D721Med (cell line): Measurements from ENCODE around the gene NCKAP5.

Experiments
- DNase-seq: peaks from one replicate; pipeline ENCODE4 v3.0.0; 2011; ENCODE audit warnings: low spot score; ENCODE audit not compliant: insufficient read length
- FAIRE-seq: peaks from 2 replicates; lab custom pipeline; 2011; peaks lifted over from hg19 to GRCh38; lab: Jason Lieb, UNC
- TF ChIP-seq, protein P1 (sequence below): IDR thresholded peaks from 2 replicates; pipeline ENCODE4 v1.5.1; 2012; ENCODE audit warnings: mild to moderate bottlenecking, control low read depth; ENCODE audit not compliant: insufficient read depth; ENCODE audit errors: missing control alignments

NCKAP5 gene

DNA sequence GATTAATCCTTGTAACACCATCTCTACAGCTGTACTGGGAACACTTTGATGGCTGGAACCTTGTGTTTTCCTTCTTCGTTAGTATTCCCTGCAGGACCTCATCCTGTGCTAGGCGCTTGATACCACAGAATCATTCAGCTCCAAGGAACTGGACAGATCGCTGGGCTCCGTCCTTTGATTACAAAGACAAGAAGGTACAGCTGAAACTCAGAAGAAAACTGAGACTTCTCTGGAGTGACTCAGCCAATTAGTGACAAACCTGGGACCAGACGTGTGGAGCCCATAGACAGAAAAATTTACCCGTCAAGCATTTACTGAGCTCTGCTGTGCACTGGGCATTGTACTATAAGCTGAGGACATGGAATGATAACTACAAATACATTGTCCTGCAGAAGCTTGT is 67.3 kb downstream of the NCKAP5 start:
- TF ChIP-seq, protein P1, sequence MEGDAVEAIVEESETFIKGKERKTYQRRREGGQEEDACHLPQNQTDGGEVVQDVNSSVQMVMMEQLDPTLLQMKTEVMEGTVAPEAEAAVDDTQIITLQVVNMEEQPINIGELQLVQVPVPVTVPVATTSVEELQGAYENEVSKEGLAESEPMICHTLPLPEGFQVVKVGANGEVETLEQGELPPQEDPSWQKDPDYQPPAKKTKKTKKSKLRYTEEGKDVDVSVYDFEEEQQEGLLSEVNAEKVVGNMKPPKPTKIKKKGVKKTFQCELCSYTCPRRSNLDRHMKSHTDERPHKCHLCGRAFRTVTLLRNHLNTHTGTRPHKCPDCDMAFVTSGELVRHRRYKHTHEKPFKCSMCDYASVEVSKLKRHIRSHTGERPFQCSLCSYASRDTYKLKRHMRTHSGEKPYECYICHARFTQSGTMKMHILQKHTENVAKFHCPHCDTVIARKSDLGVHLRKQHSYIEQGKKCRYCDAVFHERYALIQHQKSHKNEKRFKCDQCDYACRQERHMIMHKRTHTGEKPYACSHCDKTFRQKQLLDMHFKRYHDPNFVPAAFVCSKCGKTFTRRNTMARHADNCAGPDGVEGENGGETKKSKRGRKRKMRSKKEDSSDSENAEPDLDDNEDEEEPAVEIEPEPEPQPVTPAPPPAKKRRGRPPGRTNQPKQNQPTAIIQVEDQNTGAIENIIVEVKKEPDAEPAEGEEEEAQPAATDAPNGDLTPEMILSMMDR, result no peak
- DNase-seq (no peak), FAIRE-seq (no peak)

DNA sequence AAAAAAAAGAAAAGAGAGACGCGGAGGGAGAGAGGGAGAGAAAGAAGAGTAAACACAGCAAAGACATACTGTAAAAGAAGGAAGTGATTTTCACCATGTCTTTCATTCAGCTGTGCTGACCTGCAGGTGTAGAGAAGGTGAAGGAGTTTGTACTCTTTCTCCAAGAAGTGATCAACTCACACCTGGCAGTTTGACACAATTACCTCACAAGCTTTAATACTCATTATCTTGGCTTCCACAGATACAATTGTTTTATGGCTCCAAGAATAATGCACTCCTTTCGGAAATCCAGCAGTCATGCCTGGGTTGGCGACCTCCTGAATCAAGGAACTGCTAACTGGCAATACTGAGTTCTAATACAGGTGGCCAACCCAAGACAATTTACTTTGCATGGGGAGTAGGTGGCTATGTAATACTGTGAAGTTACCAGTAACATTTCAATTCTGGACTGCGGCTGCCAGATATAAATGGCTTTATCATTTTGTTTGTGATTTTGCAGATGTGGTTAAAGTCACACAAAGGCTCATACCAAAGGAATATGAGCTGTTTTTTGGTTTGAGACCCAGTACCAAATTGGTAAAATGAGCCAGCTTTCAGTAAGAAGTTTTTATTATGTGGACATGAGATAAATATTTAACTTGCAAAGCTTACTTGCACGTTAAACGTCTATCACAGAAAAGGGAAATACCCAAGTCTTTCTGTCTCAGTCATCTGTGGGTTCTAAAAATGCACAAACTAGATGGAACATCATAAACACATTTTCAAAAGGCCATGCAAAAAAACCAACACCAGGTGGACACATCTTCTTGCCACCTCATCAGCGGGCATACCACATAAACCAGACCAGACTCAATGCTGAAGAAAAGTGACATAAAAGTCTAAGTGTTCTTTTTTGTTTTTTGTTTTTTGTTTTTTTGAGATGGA is 69.3 kb downstream of the NCKAP5 start:
- FAIRE-seq (no peak), DNase-seq (no peak)
- TF ChIP-seq, protein P1, result no peak

DNA sequence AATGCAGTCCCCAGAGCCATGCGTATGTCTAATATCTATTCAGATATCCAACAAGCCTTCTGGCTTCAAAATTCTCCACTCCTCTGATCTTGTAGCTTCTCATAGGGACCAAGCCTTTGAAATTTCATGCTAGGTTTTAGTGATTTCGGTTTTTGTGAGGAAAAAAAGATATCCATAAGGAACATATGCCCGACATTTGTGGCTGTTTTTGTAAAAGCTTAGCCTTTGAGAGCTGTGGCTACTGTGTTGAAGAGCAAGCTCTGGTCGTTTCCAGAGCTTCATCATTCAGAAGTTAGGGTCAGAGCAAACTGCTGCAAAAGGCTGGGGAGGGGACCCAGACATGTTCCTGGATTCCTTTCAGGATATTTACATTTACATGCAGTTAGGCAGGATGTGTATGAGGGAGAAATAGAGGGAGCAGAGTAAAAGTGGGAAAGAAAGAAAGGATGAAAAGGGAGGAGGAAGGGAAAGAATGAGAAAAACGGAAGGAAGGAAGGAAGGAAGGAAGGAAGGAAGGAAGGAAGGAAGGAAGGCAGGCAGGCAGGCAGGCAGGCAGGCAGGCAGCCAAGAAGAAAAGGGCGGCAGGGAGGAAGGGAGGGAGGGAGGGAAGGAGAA is 70.2 kb downstream of the NCKAP5 start:
- no peak for DNase-seq
- TF ChIP-seq, protein P1, result no peak
- no peak for FAIRE-seq

DNA sequence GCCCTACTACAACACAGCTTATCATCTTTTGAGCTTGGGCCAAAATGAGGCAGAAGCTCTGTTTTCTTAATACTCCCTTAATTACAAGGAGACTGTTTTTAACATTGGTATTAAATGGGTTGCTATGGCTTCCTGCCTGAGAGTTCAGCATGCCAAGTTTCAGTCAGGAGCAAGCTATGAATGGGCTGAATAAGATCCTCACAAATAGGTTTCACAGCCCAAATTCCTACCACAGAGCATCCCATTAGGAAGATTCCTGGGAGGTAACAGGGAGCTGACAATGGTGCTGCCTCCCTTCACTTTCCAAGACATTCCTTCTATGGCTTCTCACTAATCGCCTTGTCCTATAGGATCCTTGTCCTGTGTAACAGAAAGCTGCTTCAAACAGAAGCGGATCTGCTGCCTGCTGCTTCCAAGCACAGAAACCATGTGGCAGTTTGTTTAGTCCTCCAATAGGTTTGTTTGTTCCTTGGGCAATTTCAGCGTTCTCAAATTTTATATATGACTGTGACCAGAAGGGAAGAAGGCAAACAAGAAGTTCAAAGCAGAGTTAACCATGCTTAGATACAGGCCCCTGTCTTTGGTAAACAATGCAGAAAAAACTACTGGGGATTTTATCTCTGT is 70.9 kb downstream of the NCKAP5 start:
- TF ChIP-seq, protein P1, result no peak
- DNase-seq (no peak), FAIRE-seq (no peak)

DNA sequence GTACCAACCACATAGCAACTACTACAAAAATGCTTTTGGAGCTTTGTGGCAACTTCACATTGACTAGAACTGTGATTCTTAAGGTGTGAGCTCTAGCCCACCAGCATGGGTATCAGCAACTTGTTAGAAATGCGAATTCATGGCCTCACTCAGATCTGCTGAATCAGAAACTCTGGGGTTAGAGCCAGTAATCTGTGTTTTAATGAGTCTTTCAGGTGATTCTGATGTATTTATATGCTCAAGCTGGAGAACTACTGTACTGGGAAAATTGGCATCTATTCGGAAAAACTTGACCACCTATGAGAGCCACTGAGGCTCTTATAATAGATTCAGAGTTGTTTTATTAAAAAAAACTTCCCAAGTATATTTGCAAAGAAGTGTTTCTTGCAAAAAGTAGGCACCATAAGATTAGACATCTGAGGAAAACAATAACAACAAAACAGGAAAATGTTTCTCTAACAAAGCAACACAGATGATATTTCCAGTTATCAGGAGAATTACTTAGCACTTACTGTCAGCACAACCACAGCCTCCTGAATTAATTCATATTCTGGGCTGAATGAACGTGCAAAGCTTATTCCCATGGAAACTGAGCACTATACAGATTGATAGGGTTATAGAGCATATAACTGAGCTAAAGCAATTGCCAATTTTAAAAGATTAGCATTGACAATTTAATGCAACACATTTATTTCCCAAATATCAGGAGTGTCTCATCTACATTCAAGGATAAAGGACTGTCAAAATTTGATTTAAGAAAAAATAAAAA is 71.6 kb downstream of the NCKAP5 start:
- FAIRE-seq (peak; percentile 61), DNase-seq (no peak)
- TF ChIP-seq, protein P1, result no peak

DNA sequence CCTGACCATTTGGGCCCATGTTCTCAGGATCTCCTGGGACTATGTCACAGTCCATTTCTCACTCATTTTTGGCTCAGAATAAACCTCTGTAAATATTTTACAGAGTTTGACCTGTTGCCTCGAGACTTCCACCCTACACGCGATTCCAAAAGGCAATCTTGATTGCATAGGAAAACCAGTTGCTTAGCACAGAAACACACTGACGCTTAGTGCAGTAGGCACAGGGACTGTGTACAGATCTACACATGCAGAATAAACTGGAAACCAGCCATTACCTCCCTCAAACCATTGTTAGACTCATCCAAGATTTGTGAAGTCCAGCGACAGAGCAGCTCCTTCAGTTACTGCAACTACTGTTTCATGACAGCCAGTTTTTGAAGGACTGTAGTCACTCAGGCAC is 73.0 kb downstream of the NCKAP5 start:
- FAIRE-seq, result no peak
- TF ChIP-seq, protein P1, result no peak

More for the DNA sequence above, 73.0 kb downstream of the NCKAP5 start:
- DNase-seq, result no peak
